CD14-positive monocyte (primary cell): ENCODE data around the gene TOP2B. TPM values are rescaled to one million over a fixed set of nuclear protein-coding genes. Genes with fewer than 3 reads are reported as not detected.

Source experiments
- DNase-seq, 3 donors: peaks; one replicate each; pipeline ENCODE4 v3.0.0-alpha.2; 2011 to 2022
- H2AFZ ChIP-seq: 2 replicates; pipeline ENCODE4 v1.6.0; 2012; ENCODE audit warnings: mild to moderate bottlenecking, low read depth, low read length, inconsistent platforms; ENCODE audit not compliant: insufficient read depth, poor library complexity, severe bottlenecking
- H3K27ac ChIP-seq, 2 donors: 1 replicate in 1 of 2; 2 replicates in 1 of 2; pipeline ENCODE4 v1.5.1; 2012 to 2013; ENCODE audit warnings: low read length in 2 of 2, control low read depth in 1 of 2, inconsistent platforms in 1 of 2, low read depth in 1 of 2, mild to moderate bottlenecking in 1 of 2
- H3K27me3 ChIP-seq, 2 donors: one replicate each; pipeline versions ENCODE4 v1.6.0 to v1.6.1; 2011 to 2013; ENCODE audit warnings: low read length in 2 of 2; ENCODE audit not compliant: control insufficient read depth in 2 of 2, insufficient read depth in 2 of 2
- H3K36me3 ChIP-seq, 2 donors: replicated peaks in 1 of 2; 1 replicate in 1 of 2; 2 replicates in 1 of 2; pipeline versions ENCODE4 v1.5.1 to v1.6.1; 2012 to 2013; ENCODE audit warnings: low read length in 2 of 2, control low read depth in 1 of 2, inconsistent platforms in 1 of 2, mild to moderate bottlenecking in 1 of 2; ENCODE audit not compliant: insufficient read depth in 2 of 2, control insufficient read depth in 1 of 2
- H3K4me1 ChIP-seq, 2 donors: 1 replicate in 1 of 2; 2 replicates in 1 of 2; pipeline versions ENCODE4 v1.5.1 to v1.6.1; 2012 to 2013; ENCODE audit warnings: low read length in 2 of 2, control low read depth in 1 of 2, inconsistent platforms in 1 of 2, mild to moderate bottlenecking in 1 of 2, moderate library complexity in 1 of 2; ENCODE audit not compliant: insufficient read depth in 2 of 2, control insufficient read depth in 1 of 2
- H3K4me2 ChIP-seq: replicated peaks from 2 replicates; pipeline ENCODE3; 2012; ENCODE audit warnings: low read length, moderate library complexity, mild to moderate bottlenecking; ENCODE audit not compliant: poor library complexity, severe bottlenecking; ENCODE audit errors: extremely low read depth
- H3K4me3 ChIP-seq, 3 experiments: fragments of 200-600 bp in 1 of 3; sonication (generic) in 1 of 3; replicated peaks in 1 of 3; 1 replicate in 2 of 3; 2 replicates in 1 of 3; pipeline ENCODE4 v1.5.1; 2011 to 2013; ENCODE audit warnings: low read length in 3 of 3, mild to moderate bottlenecking in 3 of 3, control low read depth in 2 of 3, low read depth in 2 of 3, inconsistent platforms in 1 of 3, moderate library complexity in 1 of 3
- H3K79me2 ChIP-seq: 2 replicates; pipeline ENCODE4 v1.6.0; 2012; ENCODE audit warnings: mild to moderate bottlenecking, control low read depth, inconsistent platforms, low read length, moderate library complexity; ENCODE audit not compliant: insufficient read depth
- H3K9ac ChIP-seq: 2 replicates; pipeline ENCODE4 v1.6.0; 2017; ENCODE audit warnings: low read length, mild to moderate bottlenecking; ENCODE audit not compliant: insufficient read depth, poor library complexity, severe bottlenecking
- H3K9me3 ChIP-seq, 2 donors: replicated peaks in 1 of 2; 1 replicate in 1 of 2; 2 replicates in 1 of 2; pipeline versions ENCODE4 v1.5.1 to v1.6.1; 2012 to 2013; ENCODE audit warnings: low read length in 2 of 2, control low read depth in 1 of 2; ENCODE audit not compliant: control insufficient read depth in 1 of 2, insufficient read depth in 1 of 2
- H4K20me1 ChIP-seq: 2 replicates; pipeline ENCODE4 v1.6.0; 2012; ENCODE audit warnings: mild to moderate bottlenecking, low read length, control low read depth, moderate library complexity; ENCODE audit not compliant: insufficient read depth
- H3K27ac Mint-ChIP-seq, 7 donors: one replicate each; pipeline ENCODE4 v1.8.0; 2020; ENCODE audit warnings: mild to moderate bottlenecking in 7 of 7, mixed read lengths in 7 of 7, moderate library complexity in 6 of 7, inconsistent platforms in 2 of 7
- H3K27me3 Mint-ChIP-seq, 3 donors: one replicate each; pipeline ENCODE4 v1.8.0; 2021 to 2022; ENCODE audit warnings: low read depth in 3 of 3, mild to moderate bottlenecking in 3 of 3, mixed read lengths in 3 of 3, moderate library complexity in 3 of 3, inconsistent platforms in 1 of 3
- H3K36me3 Mint-ChIP-seq, 2 donors: one replicate each; pipeline ENCODE4 v1.8.0; 2020; ENCODE audit warnings: mixed read lengths in 2 of 2, inconsistent platforms in 1 of 2, mild to moderate bottlenecking in 1 of 2
- H3K4me1 Mint-ChIP-seq: one replicate; pipeline ENCODE4 v1.8.0; 2020; ENCODE audit warnings: mild to moderate bottlenecking, mixed read lengths
- H3K4me3 Mint-ChIP-seq, 2 donors: one replicate each; pipeline ENCODE4 v1.8.0; 2020; ENCODE audit warnings: mild to moderate bottlenecking in 2 of 2, mixed read lengths in 2 of 2, moderate library complexity in 1 of 2
- H3K9me3 Mint-ChIP-seq, 7 donors: one replicate each; pipeline ENCODE4 v1.8.0; 2020 to 2022; ENCODE audit warnings: mixed read lengths in 7 of 7, mild to moderate bottlenecking in 6 of 7, moderate library complexity in 6 of 7, inconsistent platforms in 2 of 7
- CTCF ChIP-seq: fragments of 200-600 bp; IDR thresholded peaks from one replicate; pipeline ENCODE4 v1.8.0; 2022; ENCODE audit warnings: antibody characterized with exemption, mild to moderate bottlenecking
- WGBS: methylation state at CpG from one replicate; pipeline ENCODE4 v1.1.5; 2013; ENCODE audit warnings: missing lambda C conversion rate; ENCODE audit not compliant: insufficient coverage; 5-methylcytosine and 5-hydroxymethylcytosine counted together
- intact Hi-C, 2 donors: fragments of 100-400 bp; cut with micrococcal nuclease; formaldehyde crosslinking; loops; one replicate each; pipeline versions ENCODE4 v1.15.0 to v1.15.1; 2023
- polyA plus RNA-seq, 3 donors: library from polyadenylated mRNA; depleted of rRNA in 1 of 3; unstranded in 2 of 3; stranded (reverse) in 1 of 3; fragments of 300-500 nt in 2 of 3; fragments of >200 nt in 1 of 3; fragmentation: Illumina TruSeq in 2 of 3; gene quantifications; 1 replicate in 2 of 3; 2 replicates in 1 of 3; pipeline ENCODE4 v1.2.3, GENCODE V29; 2012 to 2021

TOP2B gene
- polyA plus RNA-seq, 3 donors = 21.4 to 27.0 (median 26.1) TPM

- DNase-seq = no peak
- WGBS = 92% methylated on average over 8 of the region's 11 CpGs
- H3K4me2 ChIP-seq = no peak overlapping the region
- Mint-ChIP-seq H3K27ac (no peak overlapping the region), H3K9me3 (peaks cover 0 to 4% (median 0%) of the 10 kb centered on the region in 7 donors), H3K36me3 (peaks cover 3 to 5% of the 10 kb centered on the region in 2 donors), H3K27me3 (peaks cover 0 to 3% (median 0%) of the 10 kb centered on the region in 3 donors), H3K4me1 (peaks cover 2% of the 10 kb centered on the region), H3K4me3 (no peak overlapping the region)
- no peaks in the 10 kb centered on the region for H3K27me3 ChIP-seq
- H3K36me3 ChIP-seq = peaks cover 0 to 12% of the 10 kb centered on the region in 2 donors
- intact Hi-C loops = no loop called here
- no peak overlapping the region for H3K27ac ChIP-seq
- H4K20me1 ChIP-seq = no peaks in the 10 kb centered on the region
- no peak for TF ChIP-seq CTCF
- H3K9ac ChIP-seq = no peak overlapping the region
- H2AFZ ChIP-seq = no peak overlapping the region
- H3K9me3 ChIP-seq = no peaks in the 10 kb centered on the region
- no peak overlapping the region for H3K4me3 ChIP-seq
- H3K79me2 ChIP-seq = no peaks in the 10 kb centered on the region
- H3K4me1 ChIP-seq = no peaks in the 10 kb centered on the region
These were observed 48.8 kb upstream of the TOP2B start for GRCh38 chr3:25713341-25713985.

GRCh38 chr3:25711090-25711489 is 46.4 kb upstream of the TOP2B start:
- Mint-ChIP-seq H3K9me3 (peaks cover 0 to 2% (median 0%) of the 10 kb centered on the region in 7 donors), H3K27me3 (peaks cover 0 to 3% (median 0%) of the 10 kb centered on the region in 3 donors), H3K27ac (peak overlapping the region in 1 of 7 donors; percentile 40), H3K4me3 (no peak overlapping the region), H3K36me3 (no peaks in the 10 kb centered on the region), H3K4me1 (peaks cover 2% of the 10 kb centered on the region)
- H3K4me3 ChIP-seq = no peak overlapping the region
- no peaks in the 10 kb centered on the region for H3K27me3 ChIP-seq
- intact Hi-C loops = no loop called here
- no peaks in the 10 kb centered on the region for H3K79me2 ChIP-seq
- no peak overlapping the region for H3K27ac ChIP-seq
- H4K20me1 ChIP-seq = no peaks in the 10 kb centered on the region
- no peak for TF ChIP-seq CTCF
- no peaks in the 10 kb centered on the region for H3K36me3 ChIP-seq
- no peak overlapping the region for H2AFZ ChIP-seq
- H3K4me1 ChIP-seq = no peaks in the 10 kb centered on the region
- no peak for DNase-seq
- no peaks in the 10 kb centered on the region for H3K9me3 ChIP-seq
- no peak overlapping the region for H3K9ac ChIP-seq
- WGBS = no CpG with 5 or more reads among the region's 2 CpGs
- H3K4me2 ChIP-seq = no peak overlapping the region
